CD4-positive, alpha-beta memory T cell (primary cell): ENCODE results near the gene CLEC18B. TPM values are rescaled to one million over a fixed set of nuclear protein-coding genes. Genes with fewer than 3 reads are reported as not detected.
"Not testable (repeated sequence)": the region's sequence is repeated elsewhere in the genome, so short reads cannot be mapped to it uniquely, and the experiment has no call there.

Source experiments
- CTCF ChIA-PET: fragments of 350-600 bp; sonication (Branson Sonifier 250); formaldehyde crosslinking; loops from one replicate; lab custom pipeline; 2021; ENCODE audit warnings: inconsistent platforms; ENCODE audit not compliant: partially characterized antibody; lab: Charles Lee
- POLR2A ChIA-PET: fragments of 350-600 bp; sonication (Branson Sonifier 250); formaldehyde crosslinking; loops from one replicate; lab custom pipeline; 2021; ENCODE audit not compliant: partially characterized antibody; lab: Charles Lee
- DNase-seq, 5 donors: peaks; one replicate each; pipeline versions ENCODE4 v3.0.0 to v3.0.0-alpha.2; 2020 to 2022; ENCODE audit warnings: mixed read lengths in 1 of 5
- H3K27ac ChIP-seq: one replicate; pipeline ENCODE4 v1.7.0; 2013; ENCODE audit warnings: low read depth, low read length
- H3K27me3 ChIP-seq: 2 replicates; pipeline ENCODE4 v1.7.0; 2013; ENCODE audit warnings: mild to moderate bottlenecking, low read length, moderate library complexity; ENCODE audit not compliant: insufficient read depth
- H3K36me3 ChIP-seq: 2 replicates; pipeline ENCODE4 v1.7.0; 2013; ENCODE audit warnings: mild to moderate bottlenecking, low read length, moderate library complexity; ENCODE audit not compliant: insufficient read depth
- H3K4me1 ChIP-seq: 2 replicates; pipeline ENCODE4 v1.7.0; 2013; ENCODE audit warnings: mild to moderate bottlenecking, low read length, moderate library complexity; ENCODE audit not compliant: insufficient read depth
- H3K4me3 ChIP-seq, 2 donors: one replicate each; pipeline ENCODE4 v1.7.0; 2013; ENCODE audit warnings: low read length in 2 of 2, mild to moderate bottlenecking in 1 of 2
- H3K9me3 ChIP-seq, 2 donors: one replicate each; pipeline ENCODE4 v1.7.0; 2013; ENCODE audit warnings: low read length in 2 of 2, control low read depth in 1 of 2; ENCODE audit not compliant: control insufficient read depth in 1 of 2
- H3K27ac Mint-ChIP-seq, 7 donors: one replicate each; pipeline ENCODE4 v1.8.0; 2020 to 2021; ENCODE audit warnings: mixed read lengths in 7 of 7, mild to moderate bottlenecking in 6 of 7, inconsistent platforms in 3 of 7, moderate library complexity in 3 of 7
- H3K27me3 Mint-ChIP-seq, 2 donors: one replicate each; pipeline ENCODE4 v1.8.0; 2020 to 2021; ENCODE audit warnings: mixed read lengths in 2 of 2
- H3K36me3 Mint-ChIP-seq, 2 donors: one replicate each; pipeline ENCODE4 v1.8.0; 2020 to 2021; ENCODE audit warnings: mixed read lengths in 2 of 2, inconsistent platforms in 1 of 2, mild to moderate bottlenecking in 1 of 2
- H3K4me1 Mint-ChIP-seq, 4 donors: one replicate each; pipeline ENCODE4 v1.8.0; 2020 to 2021; ENCODE audit warnings: mixed read lengths in 4 of 4, mild to moderate bottlenecking in 1 of 4
- H3K4me3 Mint-ChIP-seq, 8 donors: one replicate each; pipeline ENCODE4 v1.8.0; 2020 to 2021; ENCODE audit warnings: mixed read lengths in 8 of 8, mild to moderate bottlenecking in 7 of 8, moderate library complexity in 6 of 8, inconsistent platforms in 3 of 8
- H3K9me3 Mint-ChIP-seq, 8 donors: one replicate each; pipeline ENCODE4 v1.8.0; 2020 to 2021; ENCODE audit warnings: mixed read lengths in 8 of 8, mild to moderate bottlenecking in 5 of 8, inconsistent platforms in 3 of 8, moderate library complexity in 1 of 8
- intact Hi-C: fragments of 100-400 bp; cut with micrococcal nuclease; formaldehyde crosslinking; loops from one replicate; pipeline ENCODE4 v1.15.1; 2023
- polyA plus RNA-seq, 2 donors: library from polyadenylated mRNA; unstranded; fragments of 300-500 nt; fragmentation: Illumina TruSeq; gene quantifications; one replicate each; pipeline ENCODE4 v1.2.3, GENCODE V29; 2021
- total RNA-seq, 2 experiments: library from RNA; stranded (reverse); gene quantifications; one replicate each; pipeline ENCODE4 v1.2.3, GENCODE V29; 2021

Gene CLEC18B
- total and polyA plus RNA-seq, 4 experiments from 2014 or later, result 1.3 to 3.1 TPM; not detected in 2

- H3K27me3 Mint-ChIP-seq, H3K4me3 Mint-ChIP-seq, H3K27me3 ChIP-seq, intact Hi-C loops, H3K9me3 Mint-ChIP-seq, DNase-seq, H3K36me3 ChIP-seq, H3K27ac ChIP-seq, H3K4me3 ChIP-seq, H3K9me3 ChIP-seq, H3K27ac Mint-ChIP-seq: not testable (repeated sequence)
- peaks cover 11% of the 10 kb centered on the region for H3K4me1 ChIP-seq
- CTCF ChIA-PET, result interaction anchor here (0.7 to 0.8 kb wide), 2 partner anchors 13 to 292 kb away, joined by 3 read pairs; no protein-coding TSS in a partner anchor
- peaks cover 14 to 22% of the 10 kb centered on the region in 2 donors for H3K36me3 Mint-ChIP-seq
- POLR2A ChIA-PET, result interaction anchor here (0.6 kb wide), 1 partner anchor 165 kb away, joined by 5 read pairs; no protein-coding TSS in a partner anchor
- peaks cover 11 to 26% (median 15%) of the 10 kb centered on the region in 4 donors for H3K4me1 Mint-ChIP-seq
Measured at GRCh38 chr16:74443624-74444346, 22.5 kb upstream of the CLEC18B start.

- Mint-ChIP-seq H3K9me3 (peaks cover 0 to 8% (median 0%) of the 10 kb centered on the region in 8 donors), H3K27me3 (no peaks in the 10 kb centered on the region), H3K4me3 (peak overlapping the region in 2 of 8 donors; percentile 10 to 35), H3K27ac (peak overlapping the region in 3 of 7 donors; percentile 69 to 83 (median 82)), H3K36me3 (peaks cover 8 to 10% of the 10 kb centered on the region in 2 donors), H3K4me1 (peaks cover 17 to 34% (median 26%) of the 10 kb centered on the region in 4 donors)
- peaks cover 27% of the 10 kb centered on the region for H3K4me1 ChIP-seq
- ChIA-PET CTCF (interaction anchor here (0.6 to 0.9 kb wide), 2 partner anchors 29 to 1466 kb away, joined by 3 read pairs; no protein-coding TSS in a partner anchor), POLR2A (interaction anchor here (0.6 kb wide), 1 partner anchor 20 kb away, joined by 4 read pairs; no protein-coding TSS in a partner anchor)
- intact Hi-C loops, result no loop called here
- no peaks in the 10 kb centered on the region for H3K36me3 ChIP-seq
- no peak overlapping the region for H3K27ac ChIP-seq
- no peak overlapping the region for H3K4me3 ChIP-seq
- no peak for DNase-seq
- no peaks in the 10 kb centered on the region for H3K9me3 ChIP-seq
- no peaks in the 10 kb centered on the region for H3K27me3 ChIP-seq
Measured at GRCh38 chr16:74439685-74440084, 18.4 kb upstream of the CLEC18B start.

GRCh38 chr16:74438492-74438979 is 17.3 kb upstream of the CLEC18B start:
- Mint-ChIP-seq H3K27ac (peak overlapping the region; percentile 70 to 93 (median 85)), H3K4me1 (peaks cover 17 to 34% (median 26%) of the 10 kb centered on the region in 4 donors), H3K27me3 (no peaks in the 10 kb centered on the region), H3K36me3 (peaks cover 8 to 10% of the 10 kb centered on the region in 2 donors), H3K9me3 (peaks cover 0 to 8% (median 1%) of the 10 kb centered on the region in 8 donors), H3K4me3 (peak overlapping the region in 7 of 8 donors; percentile 49 to 83 (median 75))
- no peaks in the 10 kb centered on the region for H3K36me3 ChIP-seq
- POLR2A ChIA-PET, result no interaction called here
- CTCF ChIA-PET, result interaction anchor here (0.7 to 0.9 kb wide), 3 partner anchors 30 to 184 kb away, joined by 3 to 4 read pairs (median 4); no protein-coding TSS in a partner anchor
- intact Hi-C loops, result no loop called here
- no peak overlapping the region for H3K27ac ChIP-seq
- H3K9me3 ChIP-seq, result no peaks in the 10 kb centered on the region
- peak in 4 of 5 donors; percentile 22 to 29 (median 27) for DNase-seq
- H3K4me1 ChIP-seq, result peaks cover 27% of the 10 kb centered on the region
- no peaks in the 10 kb centered on the region for H3K27me3 ChIP-seq
- no peak overlapping the region for H3K4me3 ChIP-seq

- intact Hi-C loops, result no loop called here
- Mint-ChIP-seq H3K4me3 (no peak overlapping the region), H3K27ac (peak overlapping the region in 1 of 7 donors; percentile 50), H3K9me3 (peaks cover 0 to 8% (median 1%) of the 10 kb centered on the region in 8 donors), H3K36me3 (no peaks in the 10 kb centered on the region), H3K27me3 (no peaks in the 10 kb centered on the region), H3K4me1 (peaks cover 0 to 6% (median 3%) of the 10 kb centered on the region in 4 donors)
- no peaks in the 10 kb centered on the region for H3K36me3 ChIP-seq
- no peak for DNase-seq
- no peak overlapping the region for H3K27ac ChIP-seq
- no peaks in the 10 kb centered on the region for H3K9me3 ChIP-seq
- no peaks in the 10 kb centered on the region for H3K27me3 ChIP-seq
- ChIA-PET CTCF (interaction anchor here (0.7 to 1.4 kb wide), 6 partner anchors 12 to 216 kb away, joined by 3 to 4 read pairs (median 3); no protein-coding TSS in a partner anchor), POLR2A (no interaction called here)
- no peaks in the 10 kb centered on the region for H3K4me1 ChIP-seq
- no peak overlapping the region for H3K4me3 ChIP-seq
Measured at GRCh38 chr16:74431516-74431915, 10.2 kb upstream of the CLEC18B start.

- intact Hi-C loops, result not testable (repeated sequence)
- H3K27ac Mint-ChIP-seq, result peak overlapping the region in 1 of 7 donors; percentile 47
- CTCF ChIA-PET, result interaction anchor here (1.4 kb wide), 1 partner anchor 105 kb away, joined by 3 read pairs; no protein-coding TSS in a partner anchor
Measured at GRCh38 chr16:74430036-74430712, 8.9 kb upstream of the CLEC18B start.

GRCh38 chr16:74428493-74428892 is 7.2 kb upstream of the CLEC18B start:
- H3K9me3 Mint-ChIP-seq, H3K27me3 Mint-ChIP-seq, H3K27ac Mint-ChIP-seq, H3K4me3 Mint-ChIP-seq, H3K4me3 ChIP-seq, POLR2A ChIA-PET, H3K9me3 ChIP-seq, DNase-seq, H3K27ac ChIP-seq, H3K27me3 ChIP-seq, H3K36me3 Mint-ChIP-seq, H3K36me3 ChIP-seq, intact Hi-C loops, H3K4me1 Mint-ChIP-seq, H3K4me1 ChIP-seq, CTCF ChIA-PET: not testable (repeated sequence)

More at GRCh38 chr16:74430036-74430712, 8.9 kb upstream of the CLEC18B start:
- H3K4me1 ChIP-seq, H3K27me3 Mint-ChIP-seq, H3K36me3 ChIP-seq, H3K36me3 Mint-ChIP-seq, H3K9me3 ChIP-seq, H3K27me3 ChIP-seq, H3K4me3 Mint-ChIP-seq, POLR2A ChIA-PET, H3K27ac ChIP-seq, H3K4me1 Mint-ChIP-seq, H3K9me3 Mint-ChIP-seq, H3K4me3 ChIP-seq: not testable (repeated sequence)
- DNase-seq, result peak; percentile 49 to 53 (median 51)

- DNase-seq, CTCF ChIA-PET, H3K4me3 ChIP-seq, H3K36me3 ChIP-seq, H3K27ac ChIP-seq, H3K27me3 Mint-ChIP-seq, POLR2A ChIA-PET, H3K9me3 ChIP-seq, intact Hi-C loops, H3K4me1 Mint-ChIP-seq, H3K4me3 Mint-ChIP-seq, H3K27ac Mint-ChIP-seq, H3K27me3 ChIP-seq, H3K4me1 ChIP-seq, H3K9me3 Mint-ChIP-seq, H3K36me3 Mint-ChIP-seq: not testable (repeated sequence)
Measured at GRCh38 chr16:74425751-74426150, 4.5 kb upstream of the CLEC18B start.
